Superior temporal gyrus (tissue), 1 donor: Measurements from ENCODE around the gene NR1D1.

Experiments used
- DNase-seq: peaks from one replicate; pipeline ENCODE4 v3.0.0-alpha.2; 2016; ENCODE audit errors: extremely low spot score

The NR1D1 gene

DNA sequence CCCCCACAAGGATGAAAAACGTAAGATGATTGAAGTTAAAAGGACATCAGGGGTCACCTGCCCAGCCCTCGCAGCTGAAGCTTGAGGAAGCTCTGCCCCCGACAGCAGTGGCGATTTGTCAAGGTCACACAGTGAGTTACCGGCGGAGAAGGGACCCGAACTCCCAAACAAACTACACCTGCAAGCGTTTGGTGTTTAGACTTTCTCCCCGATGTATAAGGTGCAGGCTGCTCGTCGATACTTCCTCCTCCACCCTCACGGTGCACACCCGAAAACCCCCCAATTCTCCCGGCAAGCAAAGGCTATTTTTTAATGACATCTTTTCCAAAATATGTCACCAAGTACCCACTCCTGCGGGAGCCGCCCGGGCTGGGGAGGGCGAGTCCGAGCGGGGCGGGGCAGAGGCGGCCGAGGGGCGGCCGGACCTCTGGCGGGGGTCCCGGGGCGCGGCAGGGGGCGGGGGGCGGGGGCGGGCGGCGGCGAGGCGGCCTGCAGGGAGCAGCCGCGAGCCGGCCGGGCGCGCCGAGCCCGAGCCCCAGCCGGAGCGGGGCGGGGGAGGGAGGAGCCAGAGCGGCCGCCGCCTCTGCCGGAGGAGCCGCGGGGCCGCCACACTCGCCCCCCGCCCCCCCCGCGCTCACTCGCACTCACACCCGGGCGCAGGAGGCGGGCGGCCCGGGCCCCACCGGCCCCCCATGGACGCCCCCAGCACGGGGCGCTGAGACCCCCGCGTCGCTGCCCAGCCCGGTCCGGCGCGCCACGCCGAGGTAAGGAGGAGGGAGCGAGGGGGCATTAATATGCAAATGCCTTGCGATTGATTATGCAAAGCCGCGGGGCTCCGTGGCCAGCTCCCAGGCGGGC is 37.8 kb downstream of the NR1D1 start, which contains the start of gene THRA:
Gene THRA (plus strand): TSS at position 637 of the 858 bp plus-strand sequence. CDS start 11,524 bp downstream, outside the sequence.
- DNase-seq: peak; percentile 62

DNA sequence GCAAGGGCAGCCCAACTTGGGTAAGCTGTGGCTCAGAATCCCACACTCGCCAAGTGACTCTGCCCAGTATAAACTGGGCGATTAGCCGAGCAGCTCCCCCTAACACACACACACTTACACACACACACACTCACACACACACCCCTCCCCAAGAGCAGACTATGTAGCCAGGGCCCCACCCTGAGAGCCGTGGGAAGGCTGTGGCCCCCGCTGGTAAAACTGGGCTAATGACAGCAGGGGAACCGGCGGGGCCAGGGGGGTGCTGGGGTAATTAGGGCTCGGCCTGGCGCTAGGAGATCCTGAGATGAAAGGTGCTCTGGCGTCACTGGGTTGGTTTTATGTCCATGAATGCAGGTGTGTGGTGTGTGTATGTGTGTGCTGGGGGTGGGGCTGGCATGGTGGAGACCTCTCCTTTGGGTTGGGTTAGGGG is 38.8 kb downstream of the NR1D1 start:
- no peak for DNase-seq

DNA sequence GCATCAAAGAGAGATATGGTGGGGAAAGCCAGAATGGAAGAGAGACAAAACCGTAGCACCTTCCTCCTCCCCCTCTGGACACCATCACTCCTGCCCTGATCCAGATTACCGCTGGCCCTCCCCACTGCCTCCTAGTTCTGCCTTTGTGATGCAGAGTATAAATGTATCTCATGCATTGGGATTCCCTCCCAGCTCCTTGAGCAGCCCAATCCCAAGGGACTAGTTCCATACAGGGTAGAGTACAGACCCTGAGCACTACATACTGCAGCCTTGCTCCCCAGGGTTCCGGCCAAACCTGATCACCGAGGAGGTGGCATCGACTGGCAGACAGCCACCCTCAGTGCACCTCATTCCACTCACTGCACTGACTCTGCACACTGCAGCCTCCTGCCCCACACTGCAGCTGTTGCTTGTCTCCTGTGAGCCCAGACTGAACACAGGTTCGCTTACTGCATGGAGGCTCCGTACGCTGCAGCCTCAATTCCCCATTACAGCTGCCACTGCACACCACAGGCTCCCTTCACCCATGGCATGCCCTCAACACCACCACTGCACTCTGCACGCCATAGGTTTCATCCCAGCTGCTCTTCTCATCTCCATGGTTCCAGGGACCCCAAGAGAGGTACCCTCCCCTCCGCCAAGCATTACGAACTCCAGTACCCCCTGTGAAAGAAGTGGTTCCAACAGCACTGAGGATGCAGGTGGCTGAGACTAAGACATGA is 39.3 kb downstream of the NR1D1 start:
- DNase-seq: peak; percentile 26

DNA sequence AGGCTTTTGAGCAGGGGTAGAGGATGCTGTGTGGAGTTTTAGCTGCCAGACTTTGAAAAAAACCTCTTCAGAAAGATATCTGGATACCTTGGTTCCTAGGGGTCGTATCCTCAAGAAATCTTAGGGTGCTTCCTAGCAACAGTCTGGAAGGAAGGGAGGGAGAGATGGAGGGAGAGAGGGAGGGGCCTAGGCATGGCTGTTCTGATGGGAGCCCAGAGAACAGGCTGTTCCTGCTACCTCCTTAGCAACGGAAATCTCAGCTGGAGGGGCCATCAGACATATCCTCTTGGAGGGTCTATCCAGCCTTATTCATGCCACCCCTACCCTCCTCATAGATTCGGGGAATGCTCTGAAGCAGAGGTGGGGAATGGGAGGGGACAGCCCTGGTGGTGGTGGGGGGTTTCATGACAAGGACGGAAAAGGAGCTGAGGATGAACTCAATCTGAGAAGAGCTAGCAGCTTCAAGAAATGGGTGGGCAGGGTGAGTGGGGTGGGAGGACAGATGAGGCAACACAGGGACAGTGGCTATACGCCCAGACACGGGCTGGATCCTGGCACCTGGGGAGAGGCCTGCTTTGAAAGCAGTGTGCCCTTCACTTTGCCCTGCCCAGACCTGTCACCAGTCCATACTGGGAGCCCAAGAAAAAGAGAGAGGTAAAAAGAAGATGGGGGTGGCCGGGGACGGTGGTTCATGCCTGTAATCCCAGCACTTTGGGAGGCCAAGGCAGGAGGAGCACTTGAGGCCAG is 40.5 kb downstream of the NR1D1 start:
- DNase-seq: peak; percentile 28

DNA sequence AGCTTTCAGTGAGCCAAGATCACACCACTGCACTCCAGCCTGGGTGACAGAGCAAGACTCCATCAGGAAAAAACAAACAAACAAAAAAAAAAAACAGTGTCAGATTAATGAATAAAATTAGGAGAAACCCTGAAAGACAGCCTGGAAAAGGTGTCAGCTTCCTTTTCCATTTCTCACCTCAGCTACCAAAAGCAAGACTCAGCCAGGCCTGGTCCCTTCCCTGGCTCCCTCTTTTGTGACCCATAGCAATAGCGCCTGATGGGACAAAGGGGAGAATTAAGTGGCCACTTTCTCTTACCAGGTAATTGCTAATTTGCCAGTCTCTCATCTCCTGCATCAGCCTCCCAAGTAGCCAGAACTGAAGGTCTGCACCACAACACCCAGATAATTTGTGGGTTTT is 41.5 kb downstream of the NR1D1 start:
- DNase-seq: no peak

DNA sequence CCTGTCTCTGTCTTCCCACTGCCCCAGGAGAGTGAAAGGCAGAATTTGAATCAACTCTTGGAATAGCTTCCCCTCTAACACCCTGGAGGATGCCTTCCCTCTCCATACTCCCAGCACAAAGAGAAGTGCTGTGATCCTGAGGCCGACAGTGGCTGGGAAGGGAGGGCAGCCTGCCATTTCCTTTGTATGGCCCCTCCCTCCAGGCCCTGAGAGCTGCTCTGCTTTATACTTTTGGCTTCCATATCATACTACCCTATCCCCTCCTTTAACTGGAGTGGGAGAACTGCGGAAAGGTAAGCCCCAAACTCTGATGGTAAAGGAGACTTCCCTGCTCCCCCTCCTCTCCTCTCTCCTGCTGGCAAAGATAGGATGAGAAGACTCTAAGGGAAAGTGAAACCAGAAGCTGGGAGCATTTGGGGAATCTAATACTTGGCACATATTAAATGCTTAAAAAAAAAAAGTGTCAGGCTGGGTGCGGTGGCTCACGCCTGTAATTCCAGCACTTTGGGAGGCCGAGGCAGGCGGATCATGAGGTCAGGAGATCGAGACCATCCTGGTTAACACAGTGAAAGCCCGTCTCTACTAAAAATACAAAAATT is 42.1 kb downstream of the NR1D1 start:
- no peak for DNase-seq

DNA sequence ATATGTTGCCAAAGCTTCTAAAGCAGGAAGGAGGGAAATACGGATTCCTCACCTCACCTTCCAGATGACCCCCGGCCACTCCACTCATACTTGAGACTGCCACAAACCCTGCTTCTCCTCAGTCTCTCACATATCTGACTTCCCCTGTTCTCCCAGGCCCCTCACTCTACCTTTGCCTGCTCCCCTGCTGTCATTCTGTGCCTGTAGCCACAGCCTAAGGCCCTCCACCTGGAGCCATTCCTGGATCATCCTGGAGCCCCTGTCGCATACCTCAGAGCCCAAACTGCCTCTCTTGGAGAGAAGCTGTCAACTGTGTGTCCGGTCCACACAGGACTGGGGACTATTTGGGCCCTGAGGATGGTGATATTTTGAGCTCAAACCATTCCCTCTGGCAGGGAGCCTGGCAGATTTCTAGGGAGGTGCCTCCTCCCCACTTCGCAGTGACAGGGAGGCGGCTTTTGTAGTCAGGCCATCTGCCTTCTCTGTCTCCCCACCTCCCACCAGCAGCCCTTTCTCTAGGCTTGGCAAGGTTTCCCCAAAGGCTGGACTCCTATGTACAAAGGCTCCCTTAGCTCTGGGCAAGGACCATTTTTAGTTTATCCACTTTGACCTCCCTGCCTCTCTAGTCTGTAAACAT is 43.9 kb downstream of the NR1D1 start:
- DNase-seq: peak; percentile 60
